ENCODE measurements around the gene SEZ6. TPM values are rescaled to one million over a fixed set of nuclear protein-coding genes. Genes with fewer than 3 reads are reported as not detected.
A peak's percentile ranks its signal among the peaks of the same experiment; 100 is the strongest.

The SEZ6 gene
- total RNA-seq, 1 experiment from 2014 or later = not detected

- POLR2A ChIA-PET = no interaction called here
- H3K27ac ChIP-seq (ENCODE audit: low read length) = no peak overlapping the region
Measured at GRCh38 chr17:28992625-28993600, 12.9 kb downstream of the SEZ6 start.

DNA sequence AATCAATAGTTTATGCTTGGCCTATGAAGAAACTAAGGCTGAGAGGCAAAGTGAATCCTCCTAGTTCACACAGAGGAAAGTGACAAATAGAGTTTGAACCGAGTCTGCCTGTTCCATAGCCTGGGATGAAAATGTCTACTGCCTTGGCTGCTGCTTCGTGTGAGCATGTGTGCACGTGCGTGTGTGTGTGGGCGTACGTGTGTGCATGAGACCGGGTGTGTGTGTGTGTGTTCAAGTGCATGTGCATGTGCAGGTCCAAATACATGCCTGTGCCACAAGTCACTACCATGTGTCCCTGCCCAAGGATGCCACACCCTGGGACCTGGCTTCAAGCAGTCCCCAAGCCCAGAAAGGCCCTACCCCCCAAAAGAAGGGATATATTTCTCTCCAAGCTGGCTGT lies 13.6 kb downstream of the SEZ6 start:
- no TSS peak for BruUV-seq (replicated peaks)
- H3K36me3 ChIP-seq (ENCODE audit: control insufficient read depth, insufficient read depth, low read length) = no peaks in the 10 kb centered on the region
- intact Hi-C loops (cut with micrococcal nuclease; ENCODE audit: unreplicated experiment) (no loop called here), in situ Hi-C loops (cut with HindIII; ENCODE audit: low pct_unique_long_range_greater_than_20kb, low sequenced_read_pairs) (no loop called here)
- H3K4me3 ChIP-seq (ENCODE audit: low read depth in 2 of 2, low read length in 2 of 2) = no peak overlapping the region
- TF ChIP-seq SIN3A (IDR thresholded peaks at IDR 0.05; ENCODE audit: borderline replicate concordance, insufficient read depth, low read depth, low read length) (no peak), POLR2AphosphoS5 (IDR thresholded peaks at IDR 0.05; ENCODE audit: low read depth, low read length) (no peak), TCF7L2 (IDR thresholded peaks at IDR 0.05; ENCODE audit: low read depth, low read length) (no peak)
- TF ChIP-seq, protein P1, sequence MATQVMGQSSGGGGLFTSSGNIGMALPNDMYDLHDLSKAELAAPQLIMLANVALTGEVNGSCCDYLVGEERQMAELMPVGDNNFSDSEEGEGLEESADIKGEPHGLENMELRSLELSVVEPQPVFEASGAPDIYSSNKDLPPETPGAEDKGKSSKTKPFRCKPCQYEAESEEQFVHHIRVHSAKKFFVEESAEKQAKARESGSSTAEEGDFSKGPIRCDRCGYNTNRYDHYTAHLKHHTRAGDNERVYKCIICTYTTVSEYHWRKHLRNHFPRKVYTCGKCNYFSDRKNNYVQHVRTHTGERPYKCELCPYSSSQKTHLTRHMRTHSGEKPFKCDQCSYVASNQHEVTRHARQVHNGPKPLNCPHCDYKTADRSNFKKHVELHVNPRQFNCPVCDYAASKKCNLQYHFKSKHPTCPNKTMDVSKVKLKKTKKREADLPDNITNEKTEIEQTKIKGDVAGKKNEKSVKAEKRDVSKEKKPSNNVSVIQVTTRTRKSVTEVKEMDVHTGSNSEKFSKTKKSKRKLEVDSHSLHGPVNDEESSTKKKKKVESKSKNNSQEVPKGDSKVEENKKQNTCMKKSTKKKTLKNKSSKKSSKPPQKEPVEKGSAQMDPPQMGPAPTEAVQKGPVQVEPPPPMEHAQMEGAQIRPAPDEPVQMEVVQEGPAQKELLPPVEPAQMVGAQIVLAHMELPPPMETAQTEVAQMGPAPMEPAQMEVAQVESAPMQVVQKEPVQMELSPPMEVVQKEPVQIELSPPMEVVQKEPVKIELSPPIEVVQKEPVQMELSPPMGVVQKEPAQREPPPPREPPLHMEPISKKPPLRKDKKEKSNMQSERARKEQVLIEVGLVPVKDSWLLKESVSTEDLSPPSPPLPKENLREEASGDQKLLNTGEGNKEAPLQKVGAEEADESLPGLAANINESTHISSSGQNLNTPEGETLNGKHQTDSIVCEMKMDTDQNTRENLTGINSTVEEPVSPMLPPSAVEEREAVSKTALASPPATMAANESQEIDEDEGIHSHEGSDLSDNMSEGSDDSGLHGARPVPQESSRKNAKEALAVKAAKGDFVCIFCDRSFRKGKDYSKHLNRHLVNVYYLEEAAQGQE (IDR thresholded peaks at IDR 0.05; ENCODE audit: insufficient read depth in 1 of 2, low read depth in 2 of 2, low read length in 1 of 2) = no peak
- TF ChIP-seq, protein P2, sequence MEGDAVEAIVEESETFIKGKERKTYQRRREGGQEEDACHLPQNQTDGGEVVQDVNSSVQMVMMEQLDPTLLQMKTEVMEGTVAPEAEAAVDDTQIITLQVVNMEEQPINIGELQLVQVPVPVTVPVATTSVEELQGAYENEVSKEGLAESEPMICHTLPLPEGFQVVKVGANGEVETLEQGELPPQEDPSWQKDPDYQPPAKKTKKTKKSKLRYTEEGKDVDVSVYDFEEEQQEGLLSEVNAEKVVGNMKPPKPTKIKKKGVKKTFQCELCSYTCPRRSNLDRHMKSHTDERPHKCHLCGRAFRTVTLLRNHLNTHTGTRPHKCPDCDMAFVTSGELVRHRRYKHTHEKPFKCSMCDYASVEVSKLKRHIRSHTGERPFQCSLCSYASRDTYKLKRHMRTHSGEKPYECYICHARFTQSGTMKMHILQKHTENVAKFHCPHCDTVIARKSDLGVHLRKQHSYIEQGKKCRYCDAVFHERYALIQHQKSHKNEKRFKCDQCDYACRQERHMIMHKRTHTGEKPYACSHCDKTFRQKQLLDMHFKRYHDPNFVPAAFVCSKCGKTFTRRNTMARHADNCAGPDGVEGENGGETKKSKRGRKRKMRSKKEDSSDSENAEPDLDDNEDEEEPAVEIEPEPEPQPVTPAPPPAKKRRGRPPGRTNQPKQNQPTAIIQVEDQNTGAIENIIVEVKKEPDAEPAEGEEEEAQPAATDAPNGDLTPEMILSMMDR (IDR thresholded peaks at IDR 0.05) = no peak
- ATAC-seq (peak; percentile 18; the same call in 1 of the 2 replicates), DNase-seq (ENCODE audit: low read depth, low spot score) (no peak)
- no peak overlapping the region for H3K27ac ChIP-seq (ENCODE audit: low read length)
- no peaks in the 10 kb centered on the region for H3K27me3 ChIP-seq (ENCODE audit: control insufficient read depth, insufficient read depth, low read length)
- ChIA-PET CTCF (interaction anchor here (0.5 kb wide), 1 partner anchor 27 kb away, joined by 3 read pairs; no protein-coding TSS in a partner anchor), POLR2A (no interaction called here)
- no peaks in the 10 kb centered on the region for H3K9me3 ChIP-seq (ENCODE audit: control insufficient read depth, insufficient read depth, low read depth, low read length)
- H3K4me1 ChIP-seq (ENCODE audit: control insufficient read depth, insufficient read depth, low read length) = no peaks in the 10 kb centered on the region

More at GRCh38 chr17:28992625-28993600, 12.9 kb downstream of the SEZ6 start:
- intact Hi-C loops (cut with micrococcal nuclease; ENCODE audit: unreplicated experiment) (no loop called here), in situ Hi-C loops (cut with HindIII; ENCODE audit: low pct_unique_long_range_greater_than_20kb, low sequenced_read_pairs) (no loop called here)
- Histone ChIP-seq H3K4me1 (ENCODE audit: control insufficient read depth, insufficient read depth, low read length) (no peaks in the 10 kb centered on the region), H3K27me3 (ENCODE audit: control insufficient read depth, insufficient read depth, low read length) (no peaks in the 10 kb centered on the region), H3K36me3 (ENCODE audit: control insufficient read depth, insufficient read depth, low read length) (no peaks in the 10 kb centered on the region), H3K9me3 (ENCODE audit: control insufficient read depth, insufficient read depth, low read depth, low read length) (no peaks in the 10 kb centered on the region), H3K4me3 (ENCODE audit: low read depth in 2 of 2, low read length in 2 of 2) (no peak overlapping the region)
- DNase-seq (ENCODE audit: low read depth, low spot score) (no peak), ATAC-seq (peak; percentile 23; the same call in 1 of the 2 replicates)
- TF ChIP-seq SIN3A (IDR thresholded peaks at IDR 0.05; ENCODE audit: borderline replicate concordance, insufficient read depth, low read depth, low read length) = no peak
- no peak for TF ChIP-seq POLR2AphosphoS5 (IDR thresholded peaks at IDR 0.05; ENCODE audit: low read depth, low read length)
- TF ChIP-seq, protein P1 (IDR thresholded peaks at IDR 0.05; ENCODE audit: insufficient read depth in 1 of 2, low read depth in 2 of 2, low read length in 1 of 2) = no peak
- no peak for TF ChIP-seq TCF7L2 (IDR thresholded peaks at IDR 0.05; ENCODE audit: low read depth, low read length)
- TF ChIP-seq, protein P2 (IDR thresholded peaks at IDR 0.05) = no peak
- no TSS peak for BruUV-seq (replicated peaks)
- CTCF ChIA-PET = interaction anchor here (0.5 to 1.3 kb wide), 2 partner anchors 27 to 131 kb away, joined by 3 read pairs; no protein-coding TSS in a partner anchor

Measured in Panc1 (cell line).